ENCODE data around the gene FAM32A.

DNA sequence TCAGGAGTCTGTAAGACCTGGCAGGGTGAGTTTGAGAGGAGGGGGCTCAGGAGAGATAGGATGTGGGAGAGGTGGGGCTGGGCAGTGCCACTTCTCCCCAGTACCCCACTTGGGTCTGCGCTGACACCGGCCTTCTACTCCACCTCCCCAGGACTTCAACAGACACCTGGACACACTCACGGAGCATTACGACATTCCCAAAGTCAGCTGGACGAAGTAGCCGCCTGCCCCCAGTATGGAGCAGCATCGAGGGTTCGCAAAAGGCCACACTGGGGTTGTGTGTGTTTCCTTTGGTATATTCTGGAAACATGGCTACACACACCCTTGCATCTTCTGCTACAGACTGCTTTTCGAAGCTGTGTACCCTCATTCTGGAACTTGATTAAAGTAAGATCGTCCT is 5.5 kb downstream of the FAM32A start:
- TF ChIP-seq POLR2A (IDR thresholded peaks at IDR 0.05; ENCODE audit: low read depth, low read length) (no peak), POLR2AphosphoS5 (IDR thresholded peaks at IDR 0.05; ENCODE audit: low read depth, low read length) (no peak), TAF1 (IDR thresholded peaks at IDR 0.05; ENCODE audit: low read depth, low read length) (no peak), PAX5 (IDR thresholded peaks at IDR 0.05; ENCODE audit: insufficient read depth, low read length, severe bottlenecking) (no peak), POU2F2 (IDR thresholded peaks at IDR 0.05; ENCODE audit: low read depth, low read length) (no peak)
